ENCODE measurements around the gene GPR152.

The GPR152 gene, protein sequence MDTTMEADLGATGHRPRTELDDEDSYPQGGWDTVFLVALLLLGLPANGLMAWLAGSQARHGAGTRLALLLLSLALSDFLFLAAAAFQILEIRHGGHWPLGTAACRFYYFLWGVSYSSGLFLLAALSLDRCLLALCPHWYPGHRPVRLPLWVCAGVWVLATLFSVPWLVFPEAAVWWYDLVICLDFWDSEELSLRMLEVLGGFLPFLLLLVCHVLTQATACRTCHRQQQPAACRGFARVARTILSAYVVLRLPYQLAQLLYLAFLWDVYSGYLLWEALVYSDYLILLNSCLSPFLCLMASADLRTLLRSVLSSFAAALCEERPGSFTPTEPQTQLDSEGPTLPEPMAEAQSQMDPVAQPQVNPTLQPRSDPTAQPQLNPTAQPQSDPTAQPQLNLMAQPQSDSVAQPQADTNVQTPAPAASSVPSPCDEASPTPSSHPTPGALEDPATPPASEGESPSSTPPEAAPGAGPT

DNA sequence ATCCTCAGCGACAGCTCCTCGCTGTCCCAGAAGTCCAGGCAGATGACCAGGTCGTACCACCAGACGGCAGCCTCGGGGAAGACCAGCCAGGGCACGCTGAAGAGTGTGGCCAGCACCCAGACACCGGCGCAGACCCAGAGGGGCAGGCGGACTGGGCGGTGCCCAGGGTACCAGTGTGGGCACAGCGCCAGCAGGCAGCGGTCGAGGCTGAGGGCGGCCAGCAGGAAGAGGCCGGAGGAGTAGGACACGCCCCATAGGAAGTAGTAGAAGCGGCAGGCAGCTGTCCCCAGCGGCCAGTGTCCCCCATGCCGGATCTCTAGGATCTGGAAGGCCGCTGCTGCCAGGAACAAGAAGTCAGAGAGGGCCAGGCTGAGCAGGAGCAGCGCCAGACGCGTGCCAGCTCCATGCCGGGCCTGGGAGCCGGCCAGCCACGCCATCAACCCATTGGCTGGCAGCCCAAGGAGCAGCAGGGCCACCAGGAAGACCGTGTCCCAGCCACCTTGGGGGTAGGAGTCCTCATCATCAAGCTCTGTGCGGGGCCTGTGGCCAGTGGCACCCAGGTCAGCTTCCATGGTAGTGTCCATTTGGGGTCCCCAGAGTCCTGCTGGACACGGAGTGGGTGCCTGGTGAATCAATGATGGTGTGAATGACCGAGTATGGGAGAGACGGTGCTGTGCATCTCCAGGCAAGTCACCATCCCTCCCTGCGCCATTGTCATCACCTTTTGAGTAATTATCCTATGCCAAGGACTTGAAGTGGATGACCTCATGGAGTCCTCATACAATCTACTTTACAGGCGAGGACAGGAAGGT lies at the start of gene GPR152:
Gene GPR152 (minus strand): TSS at position 589 of the 812 bp plus-strand sequence. CDS start 5 bp downstream, at position 584.
- no peak for DNase-seq (ENCODE audit: low read depth)
- TF ChIP-seq, protein P1, sequence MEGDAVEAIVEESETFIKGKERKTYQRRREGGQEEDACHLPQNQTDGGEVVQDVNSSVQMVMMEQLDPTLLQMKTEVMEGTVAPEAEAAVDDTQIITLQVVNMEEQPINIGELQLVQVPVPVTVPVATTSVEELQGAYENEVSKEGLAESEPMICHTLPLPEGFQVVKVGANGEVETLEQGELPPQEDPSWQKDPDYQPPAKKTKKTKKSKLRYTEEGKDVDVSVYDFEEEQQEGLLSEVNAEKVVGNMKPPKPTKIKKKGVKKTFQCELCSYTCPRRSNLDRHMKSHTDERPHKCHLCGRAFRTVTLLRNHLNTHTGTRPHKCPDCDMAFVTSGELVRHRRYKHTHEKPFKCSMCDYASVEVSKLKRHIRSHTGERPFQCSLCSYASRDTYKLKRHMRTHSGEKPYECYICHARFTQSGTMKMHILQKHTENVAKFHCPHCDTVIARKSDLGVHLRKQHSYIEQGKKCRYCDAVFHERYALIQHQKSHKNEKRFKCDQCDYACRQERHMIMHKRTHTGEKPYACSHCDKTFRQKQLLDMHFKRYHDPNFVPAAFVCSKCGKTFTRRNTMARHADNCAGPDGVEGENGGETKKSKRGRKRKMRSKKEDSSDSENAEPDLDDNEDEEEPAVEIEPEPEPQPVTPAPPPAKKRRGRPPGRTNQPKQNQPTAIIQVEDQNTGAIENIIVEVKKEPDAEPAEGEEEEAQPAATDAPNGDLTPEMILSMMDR (conservative IDR thresholded peaks at IDR 0.05; ENCODE audit: control insufficient read depth, insufficient read depth, low read depth, low read length), result no peak
- no peak within 1 kb of the TSS for H3K4me3 ChIP-seq (ENCODE audit: control insufficient read depth, low read depth, low read length)

DNA sequence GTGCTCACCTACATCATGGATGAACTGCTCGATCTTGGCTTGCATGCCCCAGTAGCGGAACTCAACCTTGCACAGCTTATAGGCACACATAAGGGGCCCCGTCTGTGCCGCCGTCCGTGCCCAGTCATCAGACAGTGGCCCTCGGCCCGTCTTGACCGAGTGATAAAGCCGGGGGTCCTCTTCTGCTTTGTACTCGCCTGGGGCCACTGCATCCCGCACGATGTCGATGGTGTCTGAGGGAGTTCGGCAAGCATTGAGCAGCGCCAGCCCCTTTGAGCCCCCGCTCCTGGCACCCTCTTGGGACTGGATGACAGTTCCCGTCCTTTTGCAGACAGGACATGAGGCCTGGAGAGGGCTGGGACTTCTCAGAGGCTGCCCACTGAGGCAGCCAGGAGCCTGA lies 49.3 kb upstream of the GPR152 start:
- DNase-seq (ENCODE audit: low read depth), result no peak
- TF ChIP-seq, protein P1 (conservative IDR thresholded peaks at IDR 0.05; ENCODE audit: control insufficient read depth, insufficient read depth, low read depth, low read length), result no peak

DNA sequence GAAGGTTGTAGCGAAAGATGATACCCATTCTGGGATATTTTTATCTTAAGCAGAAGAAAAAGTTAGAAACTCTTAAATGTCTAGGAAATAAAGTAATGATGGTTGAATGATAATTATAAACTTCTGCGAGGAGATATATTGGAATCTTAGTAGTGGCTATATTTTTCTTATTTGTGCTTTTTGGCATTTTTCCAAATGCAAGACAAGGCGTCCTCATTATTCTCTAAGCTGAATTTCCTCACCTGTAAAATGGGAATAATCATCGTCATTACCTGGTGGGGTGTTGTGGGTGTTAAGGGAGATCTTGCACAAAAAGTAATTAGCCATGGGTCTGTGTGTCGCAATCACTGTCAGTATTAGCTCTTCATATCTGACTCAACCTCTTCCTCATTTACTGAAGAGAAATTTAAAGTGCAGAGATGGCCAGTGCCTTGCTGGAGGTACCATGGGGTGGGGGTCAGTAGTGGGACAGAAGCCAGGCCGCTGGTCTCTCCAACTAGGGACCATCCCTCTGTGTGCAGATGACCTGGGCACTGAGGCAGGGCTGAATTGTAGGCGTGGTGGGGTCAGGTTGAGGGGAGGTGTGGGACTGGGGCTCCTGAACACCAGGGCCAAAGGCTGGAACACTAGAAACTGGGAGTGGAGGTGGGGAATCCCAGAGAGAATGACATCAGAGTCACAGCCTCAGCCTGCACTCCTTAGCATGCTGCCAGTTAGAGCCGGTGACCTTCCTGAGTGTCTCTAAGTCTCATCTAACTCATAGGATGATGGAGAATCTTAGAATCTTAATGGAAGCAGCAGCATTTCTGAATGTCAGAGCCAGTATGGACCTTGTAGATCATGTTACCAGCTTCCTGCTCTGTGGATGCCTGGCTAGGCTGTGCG lies 48.5 kb upstream of the GPR152 start:
- DNase-seq (ENCODE audit: low read depth), result no peak
- TF ChIP-seq, protein P1 (conservative IDR thresholded peaks at IDR 0.05; ENCODE audit: control insufficient read depth, insufficient read depth, low read depth, low read length), result no peak
- H3K4me3 ChIP-seq (ENCODE audit: control insufficient read depth, low read depth, low read length), result no peak overlapping the region

More for the DNA sequence above, 49.3 kb upstream of the GPR152 start:
- no peak overlapping the region for H3K4me3 ChIP-seq (ENCODE audit: control insufficient read depth, low read depth, low read length)

DNA sequence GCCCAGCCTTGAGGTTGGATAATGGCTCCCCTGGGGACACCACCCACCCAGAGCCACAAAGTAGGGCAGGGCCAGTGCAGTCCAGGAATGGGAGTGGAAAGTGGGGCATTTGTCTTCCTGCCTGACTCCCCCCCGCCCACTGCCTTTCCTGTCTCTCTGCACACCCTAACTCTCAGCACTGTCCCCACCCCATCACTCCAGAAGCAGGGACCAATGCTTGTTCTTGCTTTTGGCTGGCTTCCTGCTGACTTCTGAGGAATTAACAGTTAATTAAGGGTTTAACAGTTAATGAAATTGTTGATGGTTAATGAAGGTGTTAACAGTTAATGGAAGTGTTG lies 47.9 kb upstream of the GPR152 start:
- no peak overlapping the region for H3K4me3 ChIP-seq (ENCODE audit: control insufficient read depth, low read depth, low read length)
- TF ChIP-seq, protein P1 (conservative IDR thresholded peaks at IDR 0.05; ENCODE audit: control insufficient read depth, insufficient read depth, low read depth, low read length), result no peak
- DNase-seq (ENCODE audit: low read depth), result no peak

DNA sequence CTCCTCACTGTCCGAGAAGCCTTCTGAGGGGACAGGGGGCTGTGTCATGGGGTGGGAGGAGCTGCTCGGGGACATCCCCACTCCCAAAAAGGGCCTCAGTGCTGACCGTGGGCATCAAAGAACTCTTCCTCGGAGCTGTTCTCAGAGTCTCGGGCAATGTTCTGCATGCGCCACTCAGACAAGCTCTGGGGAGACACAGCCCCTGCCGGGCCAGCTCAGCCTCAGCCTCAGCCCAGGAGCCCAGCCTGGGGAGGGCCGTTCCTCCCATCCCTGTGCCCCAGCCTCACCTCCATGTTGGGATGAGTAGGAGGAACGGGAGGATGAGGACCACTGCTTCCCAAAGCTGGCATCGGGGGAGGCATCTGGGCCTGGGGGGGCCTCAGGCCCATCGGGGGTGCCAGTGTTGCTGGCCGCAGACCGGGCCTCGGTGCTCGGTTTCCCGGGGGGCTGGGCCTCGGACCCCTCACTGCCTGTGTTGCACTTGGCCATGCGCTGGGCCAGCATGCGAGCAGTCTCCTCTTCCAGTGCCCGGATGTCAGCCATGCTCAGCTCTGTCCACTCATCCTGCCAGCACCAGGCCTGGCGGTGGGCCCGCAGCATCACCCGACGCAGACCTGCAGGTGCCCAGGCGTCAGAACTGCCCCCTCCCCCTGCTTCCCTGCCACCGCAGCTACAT lies 47.4 kb upstream of the GPR152 start:
- TF ChIP-seq, protein P1 (conservative IDR thresholded peaks at IDR 0.05; ENCODE audit: control insufficient read depth, insufficient read depth, low read depth, low read length), result no peak
- no peak for DNase-seq (ENCODE audit: low read depth)
- no peak overlapping the region for H3K4me3 ChIP-seq (ENCODE audit: control insufficient read depth, low read depth, low read length)
